OCI-LY7 (cell line): Measurements from ENCODE around the gene MRPS23. TPM values are rescaled to one million over a fixed set of nuclear protein-coding genes. Genes with fewer than 3 reads are reported as not detected.

ENCODE experiments used
- BruUV-seq: library from RNA; stranded (reverse); fragments of 400-500 nt; replicated peaks from 2 replicates; lab custom pipeline; 2021; lab: Mats Ljungman, UMichigan
- CTCF ChIA-PET: fragments of 300-600 bp; sonication (Branson Sonifier 250); formaldehyde crosslinking; loops from one replicate; lab custom pipeline; 2022; ENCODE audit warnings: antibody characterized with exemption; ENCODE audit not compliant: unreplicated experiment; lab: Charles Lee
- POLR2A ChIA-PET: fragments of 300-600 bp; sonication (Branson Sonifier 250); formaldehyde crosslinking; loops from one replicate; lab custom pipeline; 2022; ENCODE audit warnings: antibody characterized with exemption; lab: Charles Lee
- DNase-seq: peaks from one replicate; pipeline ENCODE4 v3.0.0-alpha.2; 2015; ENCODE audit warnings: low spot score
- H2AFZ ChIP-seq: fragments of 200-600 bp; sonication (generic), shearing (Covaris generic); 2 replicates; pipeline ENCODE4 v1.6.1; 2014; ENCODE audit warnings: mild to moderate bottlenecking, antibody characterized with exemption, low read length, moderate library complexity
- H3K27ac ChIP-seq: fragments of 200-600 bp; sonication (generic); 2 replicates; pipeline ENCODE4 v1.5.1; 2014; ENCODE audit warnings: mixed run types, low read depth, mild to moderate bottlenecking, moderate library complexity, low read length, inconsistent platforms; ENCODE audit not compliant: poor library complexity, severe bottlenecking
- H3K36me3 ChIP-seq: fragments of 200-600 bp; sonication (generic); 2 replicates; pipeline ENCODE4 v1.6.1; 2014; ENCODE audit warnings: mild to moderate bottlenecking, antibody characterized with exemption, low read length, moderate library complexity, mixed read lengths; ENCODE audit not compliant: insufficient read depth
- H3K4me1 ChIP-seq: fragments of 200-600 bp; sonication (generic); 2 replicates; pipeline ENCODE4 v1.5.1; 2014; ENCODE audit warnings: mild to moderate bottlenecking, low read length; ENCODE audit not compliant: insufficient read depth, poor library complexity, severe bottlenecking
- H3K4me2 ChIP-seq: fragments of 200-600 bp; sonication (generic); 2 replicates; pipeline ENCODE4 v1.6.1; 2014; ENCODE audit warnings: mild to moderate bottlenecking, low read length
- H3K4me3 ChIP-seq: fragments of 200-600 bp; sonication (generic); 2 replicates; pipeline ENCODE4 v1.5.1; 2014; ENCODE audit warnings: mild to moderate bottlenecking, low read depth, low read length; ENCODE audit not compliant: poor library complexity, severe bottlenecking
- H3K79me2 ChIP-seq: fragments of 200-600 bp; sonication (generic); 2 replicates; pipeline ENCODE4 v1.6.1; 2016; ENCODE audit warnings: low read depth, mild to moderate bottlenecking, low read length, moderate library complexity, mixed read lengths; ENCODE audit not compliant: insufficient read depth
- H3K9me2 ChIP-seq: fragments of 200-600 bp; sonication (generic); 2 replicates; pipeline ENCODE4 v1.6.1; 2016; ENCODE audit warnings: mild to moderate bottlenecking, low read length, mixed read lengths; ENCODE audit not compliant: insufficient read depth
- H3K9me3 ChIP-seq: fragments of 200-600 bp; sonication (generic); 2 replicates; pipeline ENCODE4 v1.6.1; 2014; ENCODE audit warnings: mild to moderate bottlenecking, mixed run types, low read length, mixed read lengths
- H4K20me1 ChIP-seq: fragments of 200-600 bp; sonication (generic); 2 replicates; pipeline ENCODE4 v1.6.1; 2014; ENCODE audit warnings: mild to moderate bottlenecking, antibody characterized with exemption, low read length, moderate library complexity, mixed read lengths; ENCODE audit not compliant: insufficient read depth
- EZH2phosphoT487 ChIP-seq: fragments of 200-600 bp; sonication (generic); IDR thresholded peaks from 2 replicates; pipeline ENCODE4 v1.6.1; 2018; ENCODE audit warnings: low read depth, borderline replicate concordance, mild to moderate bottlenecking, mixed run types, antibody characterized with exemption, low read length, moderate library complexity, mixed read lengths
- intact Hi-C: fragments of 100-400 bp; cut with micrococcal nuclease; formaldehyde crosslinking; loops from one replicate; pipeline ENCODE4 v1.10.0; 2022; ENCODE audit not compliant: unreplicated experiment
- total RNA-seq, 2 experiments: library from RNA; depleted of rRNA in 1 of 2; stranded (reverse); fragments of >200 nt in 1 of 2; shearing (Covaris generic) in 1 of 2; gene quantifications; 2 replicates each; pipeline ENCODE4 v1.2.3, GENCODE V29; 2014 to 2022
- TF ChIP-seq, protein P1 (sequence below): fragments of 200-600 bp; sonication (generic); conservative IDR thresholded peaks from 2 replicates; pipeline ENCODE4 v1.5.1; 2014; ENCODE audit warnings: mild to moderate bottlenecking, antibody characterized with exemption, low read length, moderate library complexity, mixed read lengths

Gene MRPS23
- total RNA-seq, 2 experiments from 2014 or later: 50.3 to 73.5 TPM

DNA sequence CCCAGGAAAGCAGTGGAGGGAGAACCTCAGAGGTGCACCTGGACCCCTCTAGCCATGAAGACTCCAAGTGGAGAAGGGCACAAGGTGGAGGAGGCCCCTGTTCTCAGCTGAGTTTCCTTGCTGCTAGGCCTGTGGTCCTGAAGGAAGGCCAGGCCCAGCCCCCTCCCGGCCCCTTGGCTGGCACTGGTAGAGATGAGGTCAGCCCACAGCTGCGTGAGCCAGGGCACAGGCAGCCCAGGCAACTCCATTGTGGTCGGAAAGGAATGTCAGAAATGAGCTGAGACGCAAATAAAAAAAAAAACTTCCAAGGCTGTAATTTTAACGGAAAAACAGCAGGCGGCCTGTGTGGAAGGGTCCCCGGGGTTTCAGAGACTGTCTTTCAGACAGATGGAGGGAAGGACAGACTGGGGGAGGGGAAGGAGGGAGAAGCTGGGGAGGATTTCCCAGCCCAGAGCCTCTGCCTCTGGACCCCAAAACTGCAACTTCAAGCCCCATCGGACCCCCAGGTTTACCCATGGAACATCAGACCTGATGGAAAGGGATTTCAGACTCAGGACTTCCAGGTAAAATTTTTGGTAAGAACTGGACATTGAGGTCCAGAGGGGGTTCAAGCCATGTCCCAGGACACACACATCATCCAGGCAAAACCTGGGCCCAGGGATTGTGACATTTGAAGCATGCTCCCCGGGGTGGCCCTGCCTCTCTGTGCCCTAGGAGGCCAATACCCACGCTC lies 25.6 kb upstream of the MRPS23 start:
- H3K9me3 ChIP-seq: no peaks in the 10 kb centered on the region
- H3K4me1 ChIP-seq: peaks cover 16% of the 10 kb centered on the region
- no peaks in the 10 kb centered on the region for H3K79me2 ChIP-seq
- no peak overlapping the region for H3K27ac ChIP-seq
- no TSS peak for BruUV-seq
- POLR2A ChIA-PET: no interaction called here
- no peak overlapping the region for H2AFZ ChIP-seq
- TF ChIP-seq, protein P1, sequence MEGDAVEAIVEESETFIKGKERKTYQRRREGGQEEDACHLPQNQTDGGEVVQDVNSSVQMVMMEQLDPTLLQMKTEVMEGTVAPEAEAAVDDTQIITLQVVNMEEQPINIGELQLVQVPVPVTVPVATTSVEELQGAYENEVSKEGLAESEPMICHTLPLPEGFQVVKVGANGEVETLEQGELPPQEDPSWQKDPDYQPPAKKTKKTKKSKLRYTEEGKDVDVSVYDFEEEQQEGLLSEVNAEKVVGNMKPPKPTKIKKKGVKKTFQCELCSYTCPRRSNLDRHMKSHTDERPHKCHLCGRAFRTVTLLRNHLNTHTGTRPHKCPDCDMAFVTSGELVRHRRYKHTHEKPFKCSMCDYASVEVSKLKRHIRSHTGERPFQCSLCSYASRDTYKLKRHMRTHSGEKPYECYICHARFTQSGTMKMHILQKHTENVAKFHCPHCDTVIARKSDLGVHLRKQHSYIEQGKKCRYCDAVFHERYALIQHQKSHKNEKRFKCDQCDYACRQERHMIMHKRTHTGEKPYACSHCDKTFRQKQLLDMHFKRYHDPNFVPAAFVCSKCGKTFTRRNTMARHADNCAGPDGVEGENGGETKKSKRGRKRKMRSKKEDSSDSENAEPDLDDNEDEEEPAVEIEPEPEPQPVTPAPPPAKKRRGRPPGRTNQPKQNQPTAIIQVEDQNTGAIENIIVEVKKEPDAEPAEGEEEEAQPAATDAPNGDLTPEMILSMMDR: 0 out of 2 replicates have a peak, but pooled peaks have one; percentile 8
- TF ChIP-seq EZH2phosphoT487: no peak
- no peak overlapping the region for H3K4me3 ChIP-seq
- CTCF ChIA-PET: no interaction called here
- H3K4me2 ChIP-seq: no peak overlapping the region
- no peaks in the 10 kb centered on the region for H4K20me1 ChIP-seq
- no peaks in the 10 kb centered on the region for H3K36me3 ChIP-seq
- intact Hi-C loops: no loop called here
- DNase-seq: no peak
- no peaks in the 10 kb centered on the region for H3K9me2 ChIP-seq

DNA sequence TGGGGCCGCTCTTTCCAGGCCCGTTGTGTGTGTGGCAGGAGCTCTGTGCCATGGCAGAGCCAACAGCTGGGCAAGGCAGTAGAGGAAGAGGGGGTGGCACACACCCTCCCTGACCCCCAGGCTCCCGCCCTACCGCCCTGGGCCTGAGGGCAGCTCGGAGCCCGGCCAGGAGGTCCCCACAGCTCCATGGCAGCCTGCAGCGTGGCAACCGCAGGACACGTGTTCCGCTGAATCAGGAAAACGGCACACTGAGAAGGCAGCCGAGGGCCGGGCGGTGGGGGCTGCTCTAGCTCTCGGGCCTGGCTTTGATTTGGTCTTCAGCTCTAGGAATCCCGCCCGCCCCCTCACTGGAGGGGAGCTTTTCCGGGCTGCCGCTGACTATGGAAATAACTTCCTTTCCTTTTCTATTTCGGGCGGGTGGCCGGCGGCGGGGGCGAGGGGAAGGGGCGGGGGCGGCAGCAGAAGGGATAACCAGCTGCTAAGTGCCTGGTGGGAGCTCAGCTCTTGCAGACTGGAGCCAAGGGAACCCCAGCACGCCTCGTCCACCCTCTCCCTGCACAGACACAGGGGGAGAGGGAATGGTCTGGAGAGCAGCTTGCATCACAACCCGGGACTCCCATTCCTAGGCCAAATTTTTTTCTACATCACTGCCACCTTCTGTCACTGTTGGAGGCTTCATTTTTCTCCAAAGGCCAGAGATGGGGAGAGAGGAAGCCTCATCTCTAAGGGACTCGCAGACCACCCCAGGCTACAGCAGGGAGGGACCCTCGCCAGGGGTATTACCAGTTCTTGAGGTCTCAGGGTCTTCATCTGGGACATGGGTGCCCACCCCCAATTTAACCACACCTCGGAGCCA lies 24.8 kb upstream of the MRPS23 start:
- BruUV-seq: no TSS peak
- Histone ChIP-seq H3K4me1 (peaks cover 16% of the 10 kb centered on the region), H2AFZ (no peak overlapping the region), H3K27ac (no peak overlapping the region), H4K20me1 (no peaks in the 10 kb centered on the region), H3K4me3 (no peak overlapping the region), H3K4me2 (no peak overlapping the region), H3K9me3 (no peaks in the 10 kb centered on the region), H3K9me2 (no peaks in the 10 kb centered on the region), H3K36me3 (no peaks in the 10 kb centered on the region), H3K79me2 (no peaks in the 10 kb centered on the region)
- ChIA-PET POLR2A (interaction anchor here (0.6 to 1.1 kb wide), 3 partner anchors 23 to 564 kb away, joined by 3 read pairs; no protein-coding TSS in a partner anchor), CTCF (no interaction called here)
- no peak for TF ChIP-seq EZH2phosphoT487
- TF ChIP-seq, protein P1: no peak
- intact Hi-C loops: no loop called here
- DNase-seq: no peak
